Activated naive CD8-positive, alpha-beta T cell treated with anti-CD3 and anti-CD28 coated beads, Interleukin-2, amount 50 U/mL, for 16 hours (primary cell): ENCODE results near the gene EIF3F.

Experiments
- DNase-seq: peaks from one replicate; pipeline ENCODE4 v3.0.0-alpha.2; 2020; ENCODE audit warnings: low read depth, low spot score

The EIF3F gene

GRCh38 chr11:8021920-8022319 lies 34.8 kb downstream of the EIF3F start:
- DNase-seq = no peak

DNA sequence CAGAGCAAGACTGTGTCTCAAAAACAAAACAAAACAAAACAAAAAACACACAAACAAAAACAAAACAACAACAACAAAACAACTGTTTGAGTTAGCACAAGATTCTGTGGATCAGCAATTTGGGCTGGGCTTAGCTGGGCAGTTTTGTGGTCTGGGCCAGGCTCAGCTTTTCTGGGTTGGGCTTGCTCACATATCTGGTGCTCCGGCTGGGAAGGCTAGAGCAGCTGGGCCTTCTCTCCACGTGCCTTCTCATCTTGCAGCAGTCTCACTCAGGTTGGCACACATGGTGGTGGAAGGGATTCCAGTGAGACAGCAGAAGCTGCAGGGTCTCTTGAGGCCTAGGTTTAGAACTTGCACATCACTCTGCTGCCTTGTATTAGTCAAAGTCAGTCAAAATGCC lies 35.7 kb downstream of the EIF3F start:
- DNase-seq = no peak

- no peak for DNase-seq
Measured at GRCh38 chr11:8023831-8024555, 36.9 kb downstream of the EIF3F start.

DNA sequence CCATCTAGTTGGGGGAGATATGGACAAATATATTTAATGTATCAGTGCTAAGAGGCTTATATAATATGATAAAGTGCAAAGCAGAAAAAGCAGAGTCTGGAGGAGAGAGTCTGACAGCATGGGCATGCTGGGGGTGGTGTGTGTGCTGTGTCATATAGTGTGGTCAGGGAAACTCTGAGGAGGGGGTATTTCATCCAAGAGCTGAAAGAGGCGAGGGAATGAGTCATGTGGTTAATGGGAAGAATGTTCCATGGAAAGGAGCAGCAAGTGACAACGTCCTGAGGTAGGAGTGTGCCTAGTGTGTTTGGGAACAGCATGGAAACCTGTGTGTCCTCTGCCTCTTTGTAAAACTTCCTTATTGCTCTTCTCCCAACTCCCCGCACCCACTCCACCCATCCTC lies 38.0 kb downstream of the EIF3F start:
- DNase-seq = no peak

- DNase-seq = no peak
Measured at GRCh38 chr11:8025816-8026215, 38.7 kb downstream of the EIF3F start.

GRCh38 chr11:8026982-8027381 lies 39.8 kb downstream of the EIF3F start:
- no peak for DNase-seq

GRCh38 chr11:8028766-8029165 lies 41.6 kb downstream of the EIF3F start:
- no peak for DNase-seq

DNA sequence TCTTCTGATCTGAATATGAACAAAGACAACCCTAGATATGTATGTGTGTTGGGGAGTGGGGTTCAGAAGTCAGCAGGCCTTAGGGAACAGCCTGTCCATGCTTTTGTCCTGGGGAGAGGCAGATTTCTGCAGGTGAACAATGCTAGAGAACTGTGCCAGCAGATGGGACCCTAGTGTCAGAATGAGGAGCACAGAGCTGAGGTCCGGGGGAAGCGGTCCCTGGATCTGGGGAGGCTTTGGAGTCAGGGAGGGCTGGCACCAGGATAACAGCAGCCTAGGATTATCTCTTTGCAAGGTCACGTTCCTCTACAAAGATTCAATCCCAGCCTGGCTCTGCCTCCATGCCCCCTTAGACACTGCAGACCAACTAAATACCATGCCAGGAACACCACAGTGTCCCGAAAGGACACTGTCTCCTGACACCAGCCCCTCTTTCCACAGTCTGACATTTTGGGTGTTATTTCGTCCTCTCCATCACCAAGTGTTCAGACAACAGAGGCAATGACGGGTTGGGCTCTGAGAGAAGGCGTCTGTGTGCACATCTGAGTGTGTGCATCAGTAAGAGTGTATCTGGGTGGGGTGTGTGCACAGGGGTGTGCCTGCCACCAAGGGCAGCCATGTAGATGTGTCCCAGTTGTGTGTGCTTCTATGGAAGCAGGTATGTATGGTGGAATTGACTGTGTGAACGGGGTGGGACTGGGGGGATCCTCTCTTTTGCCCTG lies 43.5 kb downstream of the EIF3F start:
- no peak for DNase-seq

GRCh38 chr11:8031248-8032115 lies 44.3 kb downstream of the EIF3F start:
- DNase-seq = no peak

DNA sequence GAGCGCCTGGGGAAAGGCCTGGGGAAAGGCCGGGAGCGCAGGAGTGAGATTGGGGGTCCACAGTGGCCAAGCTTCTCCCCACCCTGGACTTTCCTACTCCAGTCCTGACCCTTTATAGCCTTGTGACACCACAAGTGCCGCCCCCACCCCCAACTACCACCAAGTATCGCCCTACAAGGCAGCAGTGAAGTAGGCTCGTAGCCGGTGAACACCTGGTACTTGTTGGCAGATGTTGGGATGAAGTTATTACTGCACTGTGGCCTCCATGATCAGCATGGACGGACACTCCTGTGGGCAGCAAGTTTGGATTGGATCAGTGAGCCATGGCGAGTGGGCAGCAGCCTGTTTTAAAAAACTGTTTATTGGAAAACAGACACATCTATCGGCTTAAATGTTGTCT lies 45.0 kb downstream of the EIF3F start:
- DNase-seq = no peak

- DNase-seq = no peak
Measured at GRCh38 chr11:8032576-8033304, 45.6 kb downstream of the EIF3F start.

GRCh38 chr11:8033305-8034105 lies 46.4 kb downstream of the EIF3F start:
- no peak for DNase-seq

DNA sequence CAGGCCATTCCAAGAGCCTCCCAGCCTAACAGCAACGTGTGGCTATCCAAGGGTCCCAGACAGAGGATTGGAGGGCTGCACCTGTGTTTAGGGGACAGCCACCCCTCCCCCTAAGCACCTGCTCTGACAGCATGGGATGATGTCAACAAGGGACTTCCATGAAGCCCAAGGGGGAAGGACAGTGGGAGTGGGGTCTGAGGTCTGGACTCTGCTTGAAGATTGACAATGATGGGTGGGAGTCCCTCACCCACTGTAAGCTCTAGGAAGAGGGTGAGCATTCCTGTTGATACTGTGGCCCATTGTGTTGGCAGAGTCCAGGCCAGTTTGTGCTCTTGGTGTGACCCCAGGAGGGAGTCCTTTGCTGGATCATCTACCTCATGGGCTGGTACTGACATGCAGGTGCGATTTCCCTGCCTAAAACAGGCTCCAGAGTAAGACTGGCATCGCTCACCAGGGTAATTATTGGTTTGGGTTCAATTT lies 47.0 kb downstream of the EIF3F start:
- DNase-seq = no peak

GRCh38 chr11:8034604-8035190 lies 47.6 kb downstream of the EIF3F start:
- DNase-seq = no peak

DNA sequence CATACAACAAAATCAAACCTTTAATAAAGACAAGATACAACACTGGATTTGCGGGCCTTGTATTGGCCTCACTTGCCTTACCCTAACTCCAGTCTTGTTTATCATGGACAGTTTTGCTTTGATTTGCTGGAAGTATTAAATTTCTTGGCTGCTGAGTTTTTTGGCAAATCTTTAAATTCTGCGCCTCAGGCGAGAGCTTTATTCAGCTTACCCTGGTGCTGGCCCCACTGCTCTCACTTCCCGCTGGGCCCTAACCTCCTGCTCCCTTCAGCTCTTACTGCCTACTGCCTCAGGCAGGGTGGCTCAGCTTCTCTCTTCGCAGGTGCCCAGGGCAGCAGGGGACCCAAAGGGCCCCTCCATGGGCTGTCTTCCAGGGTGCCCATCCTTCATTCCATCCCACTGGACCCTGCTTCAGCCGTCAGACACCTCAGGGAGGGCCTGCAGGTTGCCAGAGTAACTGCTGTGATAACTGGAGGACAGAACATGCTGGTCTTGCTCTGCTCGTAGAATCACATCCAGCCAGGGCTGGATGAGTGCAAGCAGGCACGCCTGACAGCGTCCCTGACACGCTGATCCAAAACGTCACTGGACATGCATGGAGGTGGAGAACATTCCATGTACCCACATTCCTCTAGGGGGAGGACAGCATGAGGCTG lies 48.2 kb downstream of the EIF3F start:
- no peak for DNase-seq

DNA sequence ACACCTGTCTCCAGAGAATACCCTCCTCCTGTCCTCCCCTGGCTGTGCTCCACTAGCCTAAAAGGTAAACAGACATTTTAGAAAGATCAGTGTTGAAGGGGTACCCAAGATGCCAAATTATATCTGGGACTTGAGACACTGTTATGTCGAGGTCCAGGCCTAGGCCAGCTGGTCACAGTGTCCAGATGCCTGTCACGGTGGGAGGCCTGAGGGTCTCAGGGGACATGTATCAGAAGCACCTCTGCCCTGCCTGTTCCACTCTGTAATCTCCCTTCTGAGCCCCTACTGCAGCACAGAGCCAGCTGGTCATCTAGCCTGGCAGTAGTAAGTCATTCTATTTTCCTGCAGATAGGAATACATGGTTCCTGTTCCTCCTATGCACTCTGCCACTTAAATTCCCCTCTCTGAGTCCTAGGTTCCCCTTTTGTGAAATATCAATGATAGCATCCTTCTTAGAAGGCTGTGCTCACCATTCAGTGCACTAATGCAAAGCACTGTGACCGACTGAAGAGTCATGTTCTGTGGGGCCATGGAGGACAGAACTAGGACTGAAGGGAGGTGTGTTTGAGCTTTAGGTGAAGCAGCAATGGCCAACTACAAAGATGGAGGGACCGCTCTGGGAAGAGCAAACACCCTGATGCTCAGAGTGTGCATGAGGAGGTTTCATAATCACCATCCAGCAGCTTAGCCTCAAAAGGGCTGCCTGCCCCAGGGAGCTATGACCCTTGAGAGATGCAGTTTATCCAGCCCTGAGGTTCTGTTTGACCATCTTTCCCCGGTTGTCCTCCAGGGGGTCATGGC lies 49.1 kb downstream of the EIF3F start:
- no peak for DNase-seq

GRCh38 chr11:8036986-8037385 lies 49.8 kb downstream of the EIF3F start:
- DNase-seq = no peak

- DNase-seq = no peak
Measured at GRCh38 chr11:8038393-8038792, 51.3 kb downstream of the EIF3F start.
